HepG2 (cell line): ENCODE data around the gene SEMA3F. TPM values are rescaled to one million over a fixed set of nuclear protein-coding genes. Genes with fewer than 3 reads are reported as not detected.
A peak's percentile ranks its signal among the peaks of the same experiment; 100 is the strongest.

Experiments
- ATAC-seq: fragments of 200-7000 bp; cut with Tn5 transposase; 3 replicates; pipeline ENCODE4 v1.9.1; 2020; ENCODE audit warnings: mild to moderate bottlenecking, moderate library complexity
- BruUV-seq: library from RNA; stranded (reverse); fragments of 400-500 nt; replicated peaks from 2 replicates; lab custom pipeline; 2021; lab: Mats Ljungman, UMichigan
- CTCF ChIA-PET: fragments of 300-600 bp; formaldehyde crosslinking; extraction: SDS; loops from one replicate; lab custom pipeline; 2021; ENCODE audit warnings: low total read pairs, inconsistent platforms, low intra/inter-chr PET ratio; lab: Yijun Ruan, JAX
- POLR2A ChIA-PET: fragments of 350-600 bp; sonication (Branson Sonifier 250); formaldehyde crosslinking; loops from one replicate; lab custom pipeline; 2020; ENCODE audit warnings: antibody characterized with exemption, inconsistent platforms; lab: Yijun Ruan, JAX
- DNase-seq: peaks from one replicate; pipeline ENCODE4 v3.0.0-alpha.2; 2015; ENCODE audit warnings: low spot score
- FAIRE-seq: peaks from 3 replicates; lab custom pipeline; 2011; peaks lifted over from hg19 to GRCh38; lab: Jason Lieb, UNC
- H2AFZ ChIP-seq: one replicate; pipeline ENCODE4 v1.6.1; 2011; ENCODE audit warnings: low read length, inconsistent platforms
- H3K27ac ChIP-seq: fragments of 300-600 bp; 3 replicates; pipeline ENCODE4 v1.8.0; 2011; ENCODE audit warnings: mixed run types, mild to moderate bottlenecking, mixed read lengths, low read length, inconsistent platforms; ENCODE audit not compliant: insufficient read depth; ENCODE audit errors: extremely low read length
- H3K27me3 ChIP-seq, 2 experiments: fragments of 200-600 bp in 1 of 2; 2 replicates in 1 of 2; 3 replicates in 1 of 2; pipeline versions ENCODE4 v1.6.0 to v1.8.0; 2011; ENCODE audit warnings: low read length in 2 of 2, mild to moderate bottlenecking in 2 of 2, moderate library complexity in 2 of 2, inconsistent platforms in 1 of 2; ENCODE audit not compliant: insufficient read depth in 2 of 2, control insufficient read depth in 1 of 2
- H3K36me3 ChIP-seq, 2 experiments: fragments of 200-600 bp in 1 of 2; replicated peaks in 1 of 2; 2 replicates in 1 of 2; 3 replicates in 1 of 2; pipeline versions ENCODE4 v1.5.1 to v1.8.0; 2011; ENCODE audit warnings: low read length in 2 of 2, inconsistent platforms in 1 of 2; ENCODE audit not compliant: insufficient read depth in 2 of 2, control insufficient read depth in 1 of 2
- H3K4me1 ChIP-seq: 2 replicates; pipeline ENCODE4 v1.5.1; 2012; ENCODE audit warnings: low read length, inconsistent platforms; ENCODE audit not compliant: insufficient read depth
- H3K4me2 ChIP-seq: 2 replicates; pipeline ENCODE4 v1.6.0; 2011; ENCODE audit warnings: low read depth, low read length, inconsistent platforms
- H3K4me3 ChIP-seq, 3 experiments: fragments of 200-600 bp in 1 of 3; sonication (generic), shearing (Covaris generic) in 1 of 3; replicated peaks in 1 of 3; 2 replicates each; pipeline ENCODE4 v1.5.1; 2011 to 2016; ENCODE audit warnings: low read length in 3 of 3, inconsistent platforms in 2 of 3, low read depth in 2 of 3, mild to moderate bottlenecking in 2 of 3, control low read depth in 1 of 3, mixed read lengths in 1 of 3; ENCODE audit not compliant: insufficient read depth in 1 of 3
- H3K79me2 ChIP-seq: one replicate; pipeline ENCODE4 v1.6.1; 2011; ENCODE audit warnings: low read length, inconsistent platforms; ENCODE audit not compliant: insufficient read depth
- H3K9ac ChIP-seq: 2 replicates; pipeline ENCODE4 v1.6.0; 2011; ENCODE audit warnings: mild to moderate bottlenecking, low read depth, low read length, inconsistent platforms; ENCODE audit not compliant: insufficient read depth
- H3K9me3 ChIP-seq: 2 replicates; pipeline ENCODE4 v1.5.1; 2012; ENCODE audit warnings: mild to moderate bottlenecking, low read length
- H4K20me1 ChIP-seq: 2 replicates; pipeline ENCODE4 v1.6.0; 2011; ENCODE audit warnings: inconsistent platforms, mild to moderate bottlenecking, low read length, moderate library complexity; ENCODE audit not compliant: insufficient read depth
- ARID2 ChIP-seq: sonication (generic); formaldehyde crosslinking; IDR thresholded peaks from 2 replicates; pipeline ENCODE4 v1.8.1; 2022; ENCODE audit warnings: mild to moderate bottlenecking, missing genetic modification reagents, borderline replicate concordance
- FOSL1 ChIP-seq: sonication (generic); formaldehyde crosslinking; IDR thresholded peaks from 2 replicates; pipeline ENCODE4 v1.9.0; 2021; ENCODE audit warnings: missing genetic modification reagents, borderline replicate concordance
- FUBP1 ChIP-seq: sonication (generic); formaldehyde crosslinking; IDR thresholded peaks from 2 replicates; pipeline ENCODE4 v1.5.1; 2020; ENCODE audit warnings: missing genetic modification reagents, mild to moderate bottlenecking, borderline replicate concordance
- HMGA1 ChIP-seq: sonication (generic); formaldehyde crosslinking; conservative IDR thresholded peaks from 2 replicates; pipeline ENCODE4 v1.4.0; 2020; ENCODE audit warnings: missing genetic modification reagents
- IRF2 ChIP-seq: IDR thresholded peaks from 2 replicates; pipeline ENCODE4 v1.6.1; 2018; ENCODE audit warnings: missing genetic modification reagents, missing compliant biosample characterization
- IRX3 ChIP-seq: sonication (generic); formaldehyde crosslinking; IDR thresholded peaks from 2 replicates; pipeline ENCODE4 v1.8.1; 2023; ENCODE audit warnings: mild to moderate bottlenecking, low read depth, missing genetic modification reagents, borderline replicate concordance
- MYPOP ChIP-seq: sonication (generic); formaldehyde crosslinking; IDR thresholded peaks from 2 replicates; pipeline ENCODE4 v1.8.1; 2023; ENCODE audit warnings: mild to moderate bottlenecking, moderate library complexity, missing genetic modification reagents
- NR2C2 ChIP-seq: sonication (generic); formaldehyde crosslinking; IDR thresholded peaks from 2 replicates; pipeline ENCODE4 v1.4.0; 2020; ENCODE audit warnings: missing genetic modification reagents, mild to moderate bottlenecking, moderate library complexity, borderline replicate concordance
- SNAI1 ChIP-seq: sonication (generic); formaldehyde crosslinking; IDR thresholded peaks from 2 replicates; pipeline ENCODE4 v1.5.0; 2020; ENCODE audit warnings: mild to moderate bottlenecking, missing genetic modification reagents, borderline replicate concordance
- SRSF9 ChIP-seq: fragments of 200-400 bp; formaldehyde crosslinking; IDR thresholded peaks from 2 replicates; pipeline ENCODE4 v1.6.1; 2018; ENCODE audit warnings: borderline replicate concordance, mild to moderate bottlenecking, low read depth, low read length; ENCODE audit not compliant: insufficient read depth, poor library complexity, severe bottlenecking
- TARDBP ChIP-seq: sonication (generic); formaldehyde crosslinking; IDR thresholded peaks from 2 replicates; pipeline ENCODE4 v1.8.0; 2022; ENCODE audit warnings: mild to moderate bottlenecking, missing genetic modification reagents
- ZBTB34 ChIP-seq: sonication (generic); formaldehyde crosslinking; IDR thresholded peaks from 2 replicates; pipeline ENCODE4 v1.8.0; 2022; ENCODE audit warnings: mild to moderate bottlenecking, missing genetic modification reagents
- ZMAT5 ChIP-seq: sonication (generic); formaldehyde crosslinking; IDR thresholded peaks from 2 replicates; pipeline ENCODE4 v1.5.0; 2020; ENCODE audit warnings: mild to moderate bottlenecking, low read depth, missing genetic modification reagents, borderline replicate concordance
- ZMYM3 ChIP-seq: sonication (generic); formaldehyde crosslinking; IDR thresholded peaks from 2 replicates; pipeline ENCODE4 v1.5.1; 2020; ENCODE audit warnings: mild to moderate bottlenecking, missing genetic modification reagents
- ZNF580 ChIP-seq: IDR thresholded peaks from 2 replicates; pipeline ENCODE4 v1.6.1; 2016; ENCODE audit warnings: low read depth, borderline replicate concordance
- ZNF589 ChIP-seq: sonication (generic); formaldehyde crosslinking; conservative IDR thresholded peaks from 2 replicates; pipeline ENCODE4 v1.8.0; 2022; ENCODE audit warnings: mild to moderate bottlenecking, moderate library complexity, missing genetic modification reagents
- ZNF652 ChIP-seq: IDR thresholded peaks from 2 replicates; pipeline ENCODE4 v1.6.1; 2016; ENCODE audit warnings: low read depth, borderline replicate concordance
- ZNF879 ChIP-seq: sonication (generic); formaldehyde crosslinking; IDR thresholded peaks from 2 replicates; pipeline ENCODE4 v1.8.1; 2023; ENCODE audit warnings: missing genetic modification reagents
- WGBS: methylation state at CpG from one replicate; pipeline ENCODE4 v1.1.6; 2017; ENCODE audit warnings: low lambda C conversion rate; 5-methylcytosine and 5-hydroxymethylcytosine counted together
- in situ Hi-C: cut with HindIII; loops from 2 replicates; pipeline ENCODE4 v1.10.0; 2017; ENCODE audit warnings: low pct_unique_long_range_greater_than_20kb; ENCODE audit not compliant: extremely low pct_ligation_motif_present
- intact Hi-C: fragments of 100-400 bp; cut with micrococcal nuclease; formaldehyde crosslinking; loops from one replicate; pipeline ENCODE4 v1.10.0; 2022; ENCODE audit not compliant: unreplicated experiment
- polyA plus RNA-seq, 8 experiments: library from polyadenylated mRNA; depleted of rRNA in 3 of 8; stranded (reverse) in 7 of 8; unstranded in 1 of 8; fragments of >200 nt; fragmentation: Illumina TruSeq in 4 of 8; extraction: Trizol in 4 of 8; gene quantifications; 2 replicates each; pipeline versions ENCODE4 v1.2.1 to v1.2.3, GENCODE V29; 2011 to 2016; ENCODE audit warnings: low read depth in 4 of 8, missing spikeins in 1 of 8, mixed read lengths in 1 of 8; ENCODE audit not compliant: insufficient read depth in 1 of 8
- total RNA-seq, 5 experiments: library from RNA; depleted of rRNA; stranded (reverse); fragments of >200 nt; fragmentation: Illumina TruSeq; extraction: Trizol; gene quantifications; 2 replicates each; pipeline ENCODE4 v1.2.3, GENCODE V29; 2016; ENCODE audit warnings: low read depth in 1 of 5

SEMA3F gene
- total and polyA plus RNA-seq, 2 of the 13 experiments (the other 11 are each of a cell fraction or from before 2014, with no cell fraction given), result 7.6 to 17.2 TPM

- intact Hi-C loops (no loop called here), in situ Hi-C loops (no loop called here)
- Histone ChIP-seq H3K4me3 (peak overlapping the region; percentile 35 to 60 (median 43); a peak in 5 of 6 replicates), H2AFZ (peak overlapping the region; percentile 28), H3K9me3 (no peaks in the 10 kb centered on the region), H3K36me3 (no peaks in the 10 kb centered on the region), H4K20me1 (no peaks in the 10 kb centered on the region), H3K27ac (peak overlapping the region; percentile 69), H3K27me3 (peaks cover 0 to 15% of the 10 kb centered on the region in 2 experiments; a peak in 2 of 5 replicates), H3K4me1 (peaks cover 66% of the 10 kb centered on the region), H3K9ac (peak overlapping the region; percentile 58), H3K79me2 (no peaks in the 10 kb centered on the region), H3K4me2 (peak overlapping the region; percentile 93)
- DNase-seq (no peak), ATAC-seq (peak; percentile 1; the same call in 2 of the 3 replicates), FAIRE-seq (no peak)
- no TSS peak for BruUV-seq
- ChIA-PET POLR2A (interaction anchor here (0.9 to 4.3 kb wide), 17 partner anchors 10 to 114 kb away, joined by 3 to 23 read pairs (median 5); partner anchors contain the start of genes GNAI2, GNAT1 and SLC38A3), CTCF (no interaction called here)
- 29% methylated on average over 1 of the region's 1 CpG for WGBS
- no peak for TF ChIP-seq NR2C2
- no peak for TF ChIP-seq IRF2 (CRISPR knock-in tag)
- no peak for TF ChIP-seq ZNF652
- peak; percentile 66; the same call in 1 of the 2 replicates for TF ChIP-seq ARID2 (CRISPR knock-in tag)
- TF ChIP-seq IRX3 (CRISPR knock-in tag), result no peak
- TF ChIP-seq ZNF580 (CRISPR knock-in tag), result no peak; the same call in 1 of the 2 replicates
- no peak for TF ChIP-seq ZMYM3 (CRISPR knock-in tag)
- no peak for TF ChIP-seq ZNF589 (CRISPR knock-in tag)
- TF ChIP-seq ZMAT5, result no peak
- no peak for TF ChIP-seq SRSF9
- TF ChIP-seq FUBP1 (CRISPR knock-in tag), result no peak
- TF ChIP-seq TARDBP (CRISPR knock-in tag), result peak; percentile 24; the same call in 1 of the 2 replicates
- TF ChIP-seq ZBTB34, result 0 out of 2 replicates have a peak, but pooled peaks have one; percentile 13
- TF ChIP-seq HMGA1 (CRISPR knock-in tag), result no peak
- TF ChIP-seq SNAI1, result no peak
- TF ChIP-seq ZNF879 (CRISPR knock-in tag), result no peak
- TF ChIP-seq MYPOP (CRISPR knock-in tag), result no peak
- TF ChIP-seq FOSL1 (CRISPR knock-in tag), result no peak
Observed at GRCh38 chr3:50150404-50150750, 4.7 kb upstream of the SEMA3F start.
